NCI-H2196 treated with DMSO at 0.1 percent for 48 hours (cell line): ENCODE data around the gene MRPL28.
"Not testable (repeated sequence)": the region's sequence is repeated elsewhere in the genome, so short reads cannot be mapped to it uniquely, and the experiment has no call there.

ENCODE experiments used
- DNase-seq: peaks from one replicate; lab custom pipeline; 2025; ENCODE audit not compliant: unreplicated experiment; lab: John Stamatoyannopoulos, UW

MRPL28 gene

GRCh38 chr16:391885-392335, 21.6 kb upstream of the MRPL28 start:
- peak; percentile 32 for DNase-seq

- DNase-seq: no peak
Observed at GRCh38 chr16:389352-389751, 19.0 kb upstream of the MRPL28 start.

- not testable (repeated sequence) for DNase-seq
Observed at GRCh38 chr16:387761-388666, 17.7 kb upstream of the MRPL28 start.

DNA sequence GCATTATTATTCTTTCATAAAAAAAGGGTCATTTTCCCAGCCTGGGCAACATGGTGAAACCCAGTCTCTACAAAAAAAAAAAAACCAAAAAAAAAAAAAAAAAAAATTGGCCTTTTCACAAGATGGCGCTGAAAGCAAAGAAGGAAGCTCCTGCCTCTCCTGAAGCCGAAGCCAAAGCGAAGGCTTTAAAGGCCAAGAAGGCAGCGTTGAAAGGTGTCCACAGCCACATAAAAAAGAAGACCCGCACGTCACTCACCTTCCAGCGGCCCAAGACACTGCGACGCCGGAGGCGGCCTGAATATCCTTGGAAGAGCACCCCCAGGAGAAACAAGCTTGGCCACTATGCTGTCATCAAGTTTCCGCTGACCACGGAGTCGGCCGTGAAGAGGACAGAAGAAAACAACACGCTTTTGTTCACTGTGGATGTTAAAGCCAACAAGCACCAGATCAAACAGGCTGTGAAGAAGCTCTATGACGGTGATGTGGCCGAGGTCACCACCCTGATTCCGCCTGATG, 16.4 kb upstream of the MRPL28 start:
- no peak for DNase-seq

- DNase-seq: peak; percentile 60
Observed at GRCh38 chr16:383326-384051, 13.2 kb upstream of the MRPL28 start.

DNA sequence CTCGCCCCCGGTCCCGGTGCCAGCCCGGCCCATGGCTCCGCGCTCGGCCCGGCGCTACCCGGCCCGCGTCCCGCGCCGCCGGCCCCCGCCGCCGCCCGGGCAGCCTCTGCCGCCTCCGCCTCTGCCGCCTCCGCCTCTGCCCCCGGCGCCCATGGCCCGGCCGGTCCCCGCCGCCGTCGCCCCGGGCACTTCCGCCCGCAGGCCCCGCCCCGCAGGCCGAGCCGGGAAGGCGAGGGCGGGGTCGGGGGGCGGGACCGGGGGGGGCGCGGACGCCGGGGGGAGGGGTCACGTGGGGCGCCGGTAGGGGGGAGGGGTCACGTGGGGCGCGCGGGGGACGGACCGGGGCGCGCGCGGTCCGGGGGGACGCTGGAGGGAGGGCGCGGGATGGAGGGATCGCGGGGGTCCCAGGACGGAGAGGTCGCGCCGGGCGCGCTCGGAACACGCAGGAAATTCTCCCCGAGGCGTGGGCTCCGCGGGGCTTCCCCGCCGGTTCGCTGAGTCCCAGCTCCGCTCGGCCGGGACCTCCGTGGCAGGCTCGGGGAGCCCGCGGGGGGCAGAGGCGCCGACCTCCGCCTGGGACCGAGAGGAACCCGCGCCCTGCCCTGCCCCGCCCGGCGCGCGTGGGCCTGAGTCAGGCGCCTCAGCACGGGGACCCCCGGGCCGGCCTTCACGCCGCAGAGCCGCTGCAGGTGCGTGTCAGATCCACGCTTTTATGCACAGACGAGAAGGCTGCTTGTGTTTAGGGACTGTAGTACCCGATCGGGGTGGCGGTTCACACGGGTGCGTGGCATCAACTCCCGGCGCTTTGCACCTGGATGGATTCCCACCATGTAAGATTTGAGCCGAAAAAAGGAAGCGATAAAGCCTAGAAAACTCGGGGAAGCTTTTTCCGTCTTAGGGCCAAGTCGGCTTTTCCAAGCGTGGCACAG, 11.7 kb upstream of the MRPL28 start, which contains the start of gene PGAP6:
Gene PGAP6, minus strand, starts transcription at position 190 of the 929 bp plus-strand sequence. Its CDS starts 157 bp downstream, at position 33.
- DNase-seq: peak; percentile 22

- DNase-seq: no peak
Observed at GRCh38 chr16:381012-381788, 10.9 kb upstream of the MRPL28 start.

DNA sequence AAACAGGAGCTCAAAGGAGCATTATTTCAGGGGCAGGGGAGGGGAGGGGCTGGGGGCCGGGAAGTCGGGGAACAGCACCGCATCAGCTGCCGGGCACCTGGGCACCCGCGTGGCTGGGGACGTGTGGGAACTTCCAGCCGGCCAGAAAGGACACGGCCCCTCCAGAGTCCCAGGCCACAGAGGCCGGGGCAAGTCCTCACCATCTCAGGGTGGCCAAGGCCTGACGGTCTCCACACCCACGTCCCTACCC, 10.3 kb upstream of the MRPL28 start:
- DNase-seq: no peak

- DNase-seq: no peak
Observed at GRCh38 chr16:379961-380761, 9.8 kb upstream of the MRPL28 start.

DNA sequence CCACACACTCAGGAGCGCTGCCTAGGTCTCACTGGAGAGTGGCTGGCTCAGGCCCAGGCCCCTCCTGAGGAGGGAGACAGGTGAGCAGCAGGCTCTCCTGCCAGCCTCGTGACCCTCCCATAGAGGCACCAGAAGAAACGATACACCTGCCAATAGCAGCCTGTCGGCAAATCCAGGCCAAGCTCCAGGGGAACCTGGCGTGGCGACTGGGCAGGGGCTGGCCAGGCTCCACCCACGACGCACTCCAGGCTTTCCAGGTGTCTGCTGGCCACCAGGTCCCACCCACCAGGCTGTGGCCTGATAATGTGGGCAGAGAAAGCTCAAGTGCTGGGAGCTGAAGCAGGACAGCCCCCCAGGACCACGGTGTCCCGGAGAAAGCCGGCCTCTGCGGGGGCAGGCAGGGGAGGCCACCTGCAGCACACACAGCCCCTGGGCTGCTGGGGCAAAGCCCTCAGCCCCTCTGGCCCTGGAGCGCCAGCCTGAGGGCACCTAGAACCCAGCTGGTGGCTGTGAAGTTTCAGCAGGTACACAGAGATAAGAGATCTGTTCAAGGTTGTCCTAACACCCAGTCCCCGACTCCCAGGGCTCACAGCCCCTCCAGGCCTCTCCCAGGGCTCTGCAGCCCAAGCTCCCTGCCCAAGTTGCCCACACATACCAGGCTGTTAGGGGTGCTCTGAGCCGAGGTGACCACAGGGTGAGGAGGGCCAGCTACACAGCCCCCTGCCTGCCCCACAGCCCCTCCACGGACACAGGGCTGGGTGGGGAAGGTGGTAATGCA, 9.0 kb upstream of the MRPL28 start:
- peak; percentile 93 for DNase-seq

DNA sequence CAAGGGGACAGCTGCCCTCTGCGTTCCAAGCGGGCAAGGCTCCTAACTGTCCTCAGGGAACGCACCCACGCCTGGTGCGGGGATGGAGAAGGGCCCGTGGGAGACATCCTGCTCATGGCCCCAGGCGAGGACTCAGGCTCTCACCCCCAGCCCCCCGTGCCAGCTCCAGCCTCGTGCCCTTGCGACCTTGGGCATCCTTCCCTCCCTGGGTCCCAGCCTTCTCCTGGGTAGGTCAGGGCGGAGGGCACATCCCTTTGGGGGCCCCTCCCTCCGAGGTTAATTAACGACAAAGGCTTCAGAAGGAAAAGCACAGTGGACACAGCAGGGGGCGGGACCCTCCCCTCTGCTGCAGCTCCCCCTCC, 8.5 kb upstream of the MRPL28 start:
- no peak for DNase-seq

DNA sequence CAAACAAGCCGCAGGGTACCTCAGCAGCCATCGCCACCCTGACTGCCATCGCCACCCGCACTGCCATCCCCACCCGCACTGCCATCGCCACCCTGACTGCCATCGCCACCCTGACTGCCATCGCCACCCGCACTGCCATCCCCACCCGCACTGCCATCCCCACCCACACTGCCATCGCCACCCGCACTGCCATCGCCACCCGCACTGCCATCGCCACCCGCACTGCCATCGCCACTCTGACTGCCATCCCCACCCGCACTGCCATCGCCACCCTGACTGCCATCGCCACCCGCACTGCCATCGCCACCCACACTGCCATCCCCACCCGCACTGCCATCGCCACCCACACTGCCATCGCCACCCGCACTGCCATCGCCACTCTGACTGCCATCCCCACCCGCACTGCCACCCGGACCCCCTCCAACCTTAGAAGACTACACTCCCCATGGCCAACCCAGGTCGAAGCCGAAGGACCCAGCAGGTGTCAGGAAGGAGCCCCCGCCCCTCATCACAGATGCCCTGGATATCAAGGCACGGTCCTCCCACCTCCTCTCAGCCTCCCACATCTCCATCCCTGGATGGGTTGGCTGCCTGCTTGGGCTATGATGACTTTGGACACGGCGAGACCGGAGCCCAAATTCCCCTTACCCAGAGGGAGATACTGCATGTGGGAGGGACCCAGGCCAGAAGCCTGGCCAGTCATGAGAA, 7.9 kb upstream of the MRPL28 start:
- not testable (repeated sequence) for DNase-seq

DNA sequence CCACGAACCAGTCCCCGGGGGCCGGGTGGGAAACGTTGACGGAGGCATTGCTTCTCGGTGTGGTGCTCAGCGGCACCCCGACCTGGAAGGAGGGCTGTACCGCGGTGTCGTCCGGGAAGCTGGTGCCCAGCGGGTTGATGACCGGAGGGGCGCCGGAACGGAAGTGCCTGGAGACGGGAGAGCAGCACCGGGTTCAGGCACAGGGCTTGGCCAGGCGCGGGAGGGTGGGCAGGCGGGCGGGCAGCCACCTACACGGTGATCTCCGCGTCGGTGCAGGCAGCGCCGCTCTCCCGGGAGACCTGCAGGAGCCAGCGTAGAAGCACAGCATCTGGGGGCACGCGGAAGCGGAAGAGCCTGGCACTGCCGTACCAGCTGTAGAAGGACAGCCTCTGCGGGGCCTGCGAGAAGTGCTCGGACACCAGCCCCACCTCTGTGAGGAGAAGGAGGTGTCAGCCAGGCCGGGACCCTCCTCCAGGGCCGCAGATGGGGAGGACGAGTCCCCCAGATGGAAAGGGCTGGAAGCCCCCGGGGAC, 7.1 kb upstream of the MRPL28 start:
- no peak for DNase-seq

GRCh38 chr16:376817-377418, 6.6 kb upstream of the MRPL28 start:
- no peak for DNase-seq

- DNase-seq: no peak
Observed at GRCh38 chr16:375927-376816, 5.8 kb upstream of the MRPL28 start.

DNA sequence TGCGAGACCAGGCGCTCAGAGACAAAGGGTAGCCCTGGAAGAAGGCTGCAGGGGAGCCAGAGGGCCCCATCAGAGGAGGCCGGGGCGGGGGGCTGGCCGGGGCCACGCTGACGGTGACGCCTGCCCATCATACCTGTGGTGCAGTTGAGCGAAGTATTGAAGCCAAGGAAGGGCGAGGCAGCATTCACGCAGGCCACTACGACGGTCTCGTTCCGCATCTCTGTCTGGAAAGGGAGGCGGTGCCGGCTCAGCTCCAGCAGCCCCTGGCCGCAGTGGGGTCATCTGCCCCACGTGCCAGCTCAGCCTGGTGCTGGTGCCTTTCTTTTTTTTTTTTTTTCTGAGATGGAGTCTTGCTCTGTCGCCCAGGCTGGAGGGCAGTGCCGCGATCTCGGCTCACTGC, 4.9 kb upstream of the MRPL28 start:
- no peak for DNase-seq

DNA sequence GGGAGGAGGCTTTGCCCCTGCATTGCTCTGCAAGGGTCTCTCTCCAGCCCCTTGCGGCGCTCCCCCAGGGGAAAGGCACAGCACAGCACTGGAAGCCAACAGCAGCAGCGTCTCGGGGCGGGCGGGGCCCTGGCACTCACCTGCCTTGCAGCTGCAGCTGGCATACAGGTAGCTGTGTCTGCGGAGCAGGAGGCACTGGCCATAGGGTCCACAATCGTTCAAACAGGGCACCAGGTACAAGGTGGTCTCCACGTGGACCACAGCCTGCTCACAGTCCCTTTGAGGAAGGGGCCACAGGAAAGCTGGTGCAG, 4.2 kb upstream of the MRPL28 start:
- no peak for DNase-seq
